Stomach (tissue), 4 donors: ENCODE data around the gene SRPK3.

ENCODE experiments used
- EP300 ChIP-seq: sonication (generic); formaldehyde crosslinking; IDR thresholded peaks from one replicate; pipeline ENCODE4 v1.6.1; 2017; ENCODE audit warnings: antibody characterized with exemption
- POLR2A ChIP-seq, 4 donors: fragments of 450-650 bp; IDR thresholded peaks; one replicate each; pipeline ENCODE4 v1.6.1; 2016; ENCODE audit warnings: antibody characterized with exemption in 4 of 4, control low read depth in 2 of 4, mild to moderate bottlenecking in 1 of 4, moderate library complexity in 1 of 4
- TF ChIP-seq, protein P1 (sequence below), 7 experiments: fragments of 450-650 bp in 4 of 7; fragments of 200-600 bp in 3 of 7; sonication (generic) in 3 of 7; IDR thresholded peaks; one replicate each; pipeline ENCODE4 v1.5.1; 2016 to 2019; ENCODE audit warnings: antibody characterized with exemption in 7 of 7, control low read depth in 2 of 7, mild to moderate bottlenecking in 1 of 7

DNA sequence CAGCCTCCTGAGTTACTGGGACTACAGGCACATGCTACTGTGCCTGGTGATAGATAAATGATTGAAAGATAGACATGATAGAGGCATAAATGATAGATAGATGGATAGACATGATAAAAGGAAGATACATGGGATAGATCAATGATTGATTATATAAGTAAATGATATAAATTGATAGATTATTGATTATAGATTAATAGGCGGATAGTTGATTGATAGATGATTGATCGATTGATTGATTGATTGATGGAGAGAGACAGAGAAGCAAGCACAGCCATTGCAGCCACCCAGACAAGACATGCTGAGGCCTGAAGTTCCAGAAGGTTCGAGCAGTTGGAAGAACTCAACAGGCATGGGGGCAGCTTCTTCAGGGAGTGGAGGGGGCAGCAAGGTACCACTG is 34.5 kb upstream of the SRPK3 start:
- TF ChIP-seq EP300: no peak
- TF ChIP-seq, protein P1, sequence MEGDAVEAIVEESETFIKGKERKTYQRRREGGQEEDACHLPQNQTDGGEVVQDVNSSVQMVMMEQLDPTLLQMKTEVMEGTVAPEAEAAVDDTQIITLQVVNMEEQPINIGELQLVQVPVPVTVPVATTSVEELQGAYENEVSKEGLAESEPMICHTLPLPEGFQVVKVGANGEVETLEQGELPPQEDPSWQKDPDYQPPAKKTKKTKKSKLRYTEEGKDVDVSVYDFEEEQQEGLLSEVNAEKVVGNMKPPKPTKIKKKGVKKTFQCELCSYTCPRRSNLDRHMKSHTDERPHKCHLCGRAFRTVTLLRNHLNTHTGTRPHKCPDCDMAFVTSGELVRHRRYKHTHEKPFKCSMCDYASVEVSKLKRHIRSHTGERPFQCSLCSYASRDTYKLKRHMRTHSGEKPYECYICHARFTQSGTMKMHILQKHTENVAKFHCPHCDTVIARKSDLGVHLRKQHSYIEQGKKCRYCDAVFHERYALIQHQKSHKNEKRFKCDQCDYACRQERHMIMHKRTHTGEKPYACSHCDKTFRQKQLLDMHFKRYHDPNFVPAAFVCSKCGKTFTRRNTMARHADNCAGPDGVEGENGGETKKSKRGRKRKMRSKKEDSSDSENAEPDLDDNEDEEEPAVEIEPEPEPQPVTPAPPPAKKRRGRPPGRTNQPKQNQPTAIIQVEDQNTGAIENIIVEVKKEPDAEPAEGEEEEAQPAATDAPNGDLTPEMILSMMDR (IDR thresholded peaks at IDR 0.05): no peak
- no peak for TF ChIP-seq POLR2A (IDR thresholded peaks at IDR 0.05)
